Brain microvascular endothelial cell (primary cell): ENCODE data around the gene ITGA8.

ENCODE experiments used
- DNase-seq: peaks from one replicate; pipeline ENCODE4 v3.0.0-alpha.2; 2020
- H3K27ac ChIP-seq: fragments of 250-450 bp; sonication (Bioruptor Pico); 2 replicates; pipeline ENCODE4 v1.5.1; 2020; ENCODE audit warnings: mild to moderate bottlenecking, moderate library complexity
- H3K27me3 ChIP-seq: fragments of 250-450 bp; sonication (Bioruptor Pico); replicated peaks from 2 replicates; pipeline ENCODE4 v1.5.1; 2020; ENCODE audit warnings: mild to moderate bottlenecking
- H3K36me3 ChIP-seq: fragments of 250-450 bp; sonication (Bioruptor Pico); replicated peaks from 2 replicates; pipeline ENCODE4 v1.5.1; 2020; ENCODE audit warnings: mild to moderate bottlenecking
- H3K4me3 ChIP-seq: 2 replicates; pipeline ENCODE4 v1.5.1; 2011; ENCODE audit warnings: low read depth, mild to moderate bottlenecking, control low read depth, low read length, moderate library complexity
- in situ Hi-C: cut with HindIII; loops from 2 replicates; pipeline ENCODE4 v1.10.0; 2017; ENCODE audit warnings: low sequenced_read_pairs, low pct_ligation_motif_present
- TF ChIP-seq, protein P1 (sequence below): IDR thresholded peaks from 2 replicates; pipeline ENCODE4 v1.5.1; 2011; ENCODE audit warnings: low read depth, mild to moderate bottlenecking, moderate library complexity, low read length, control low read depth, inconsistent platforms; ENCODE audit errors: missing control alignments

Gene ITGA8

DNA sequence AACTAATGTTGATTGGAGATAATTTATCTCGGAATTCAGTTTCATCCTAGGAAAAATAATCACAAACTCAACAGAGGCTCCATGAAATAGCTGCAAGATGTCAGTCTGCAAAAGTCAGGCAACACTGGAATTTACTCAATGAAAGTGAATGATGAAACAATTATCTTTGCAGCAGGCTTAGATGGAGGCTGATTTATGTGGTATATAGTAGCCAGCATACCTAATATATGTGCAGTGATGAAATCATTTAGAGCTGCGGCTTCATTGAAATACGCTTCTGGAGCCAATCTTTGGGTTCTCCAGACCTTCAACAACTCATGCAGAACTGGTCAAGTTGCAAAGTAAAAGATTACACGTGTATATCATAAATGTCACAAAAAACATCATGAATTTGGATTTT lies 113.3 kb downstream of the ITGA8 start:
- TF ChIP-seq, protein P1, sequence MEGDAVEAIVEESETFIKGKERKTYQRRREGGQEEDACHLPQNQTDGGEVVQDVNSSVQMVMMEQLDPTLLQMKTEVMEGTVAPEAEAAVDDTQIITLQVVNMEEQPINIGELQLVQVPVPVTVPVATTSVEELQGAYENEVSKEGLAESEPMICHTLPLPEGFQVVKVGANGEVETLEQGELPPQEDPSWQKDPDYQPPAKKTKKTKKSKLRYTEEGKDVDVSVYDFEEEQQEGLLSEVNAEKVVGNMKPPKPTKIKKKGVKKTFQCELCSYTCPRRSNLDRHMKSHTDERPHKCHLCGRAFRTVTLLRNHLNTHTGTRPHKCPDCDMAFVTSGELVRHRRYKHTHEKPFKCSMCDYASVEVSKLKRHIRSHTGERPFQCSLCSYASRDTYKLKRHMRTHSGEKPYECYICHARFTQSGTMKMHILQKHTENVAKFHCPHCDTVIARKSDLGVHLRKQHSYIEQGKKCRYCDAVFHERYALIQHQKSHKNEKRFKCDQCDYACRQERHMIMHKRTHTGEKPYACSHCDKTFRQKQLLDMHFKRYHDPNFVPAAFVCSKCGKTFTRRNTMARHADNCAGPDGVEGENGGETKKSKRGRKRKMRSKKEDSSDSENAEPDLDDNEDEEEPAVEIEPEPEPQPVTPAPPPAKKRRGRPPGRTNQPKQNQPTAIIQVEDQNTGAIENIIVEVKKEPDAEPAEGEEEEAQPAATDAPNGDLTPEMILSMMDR, result no peak
- H3K27me3 ChIP-seq, result no peaks in the 10 kb centered on the region
- no peak for DNase-seq
- H3K36me3 ChIP-seq, result no peaks in the 10 kb centered on the region
- in situ Hi-C loops, result no loop called here
- no peak overlapping the region for H3K4me3 ChIP-seq
- no peak overlapping the region for H3K27ac ChIP-seq

DNA sequence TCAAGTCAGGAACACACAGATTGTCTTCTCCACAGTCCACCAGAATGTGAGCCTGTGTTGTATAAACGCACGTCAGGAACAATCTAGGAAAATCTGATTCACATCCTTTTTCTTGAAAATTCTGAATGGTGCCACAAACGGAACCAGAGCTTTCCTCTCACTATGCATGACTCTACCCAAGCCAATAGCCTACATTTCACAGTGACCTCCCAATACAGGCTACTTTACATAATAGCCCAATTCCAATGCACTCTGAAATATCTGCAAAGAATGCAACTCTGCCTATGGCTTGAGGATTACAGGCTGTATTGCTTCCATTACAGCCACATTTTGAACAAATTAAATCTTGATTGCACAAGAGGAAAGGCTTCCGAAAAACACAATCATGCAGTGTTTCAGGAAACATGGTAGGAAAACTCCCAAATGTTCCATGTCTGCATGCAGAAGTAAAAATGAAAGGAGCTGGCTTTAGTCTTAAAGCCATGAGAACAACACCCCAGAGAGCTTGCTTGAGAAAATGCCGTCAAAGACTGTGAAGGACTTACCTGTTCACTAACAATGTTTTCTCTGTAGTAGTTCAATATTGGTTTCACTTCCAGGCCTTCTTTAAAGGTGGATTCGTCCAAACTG lies 113.9 kb downstream of the ITGA8 start:
- TF ChIP-seq, protein P1, result no peak
- Histone ChIP-seq H3K27me3 (no peaks in the 10 kb centered on the region), H3K36me3 (no peaks in the 10 kb centered on the region), H3K4me3 (no peak overlapping the region), H3K27ac (no peak overlapping the region)
- in situ Hi-C loops, result no loop called here
- no peak for DNase-seq

DNA sequence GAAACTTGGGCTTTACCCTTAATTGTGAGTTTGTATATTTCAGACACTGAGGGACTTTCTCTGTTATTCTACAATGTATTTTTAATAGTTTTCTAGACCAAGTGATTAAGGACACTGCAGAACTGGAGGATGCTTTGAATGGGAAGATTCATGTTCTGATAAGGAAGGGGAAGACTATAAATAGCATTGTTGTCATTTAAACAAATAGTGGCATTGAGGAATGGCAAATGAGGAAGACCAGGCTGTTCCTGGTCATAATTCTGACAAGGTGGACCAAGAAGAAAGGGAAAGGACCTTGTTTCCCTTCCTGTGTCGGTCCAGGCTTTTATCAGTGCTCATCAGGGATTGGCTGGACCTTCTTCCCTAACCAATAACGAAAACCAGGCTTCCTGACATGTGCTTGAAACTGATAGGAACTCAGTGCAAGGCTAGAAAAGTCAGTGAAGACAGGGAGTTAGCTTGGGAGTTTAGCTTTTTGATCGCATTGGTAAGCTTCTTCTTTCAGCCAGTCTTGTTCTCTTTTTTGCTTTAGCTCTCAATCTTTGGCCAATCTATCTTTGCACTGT lies 116.2 kb downstream of the ITGA8 start:
- no peak for DNase-seq
- TF ChIP-seq, protein P1, result no peak

DNA sequence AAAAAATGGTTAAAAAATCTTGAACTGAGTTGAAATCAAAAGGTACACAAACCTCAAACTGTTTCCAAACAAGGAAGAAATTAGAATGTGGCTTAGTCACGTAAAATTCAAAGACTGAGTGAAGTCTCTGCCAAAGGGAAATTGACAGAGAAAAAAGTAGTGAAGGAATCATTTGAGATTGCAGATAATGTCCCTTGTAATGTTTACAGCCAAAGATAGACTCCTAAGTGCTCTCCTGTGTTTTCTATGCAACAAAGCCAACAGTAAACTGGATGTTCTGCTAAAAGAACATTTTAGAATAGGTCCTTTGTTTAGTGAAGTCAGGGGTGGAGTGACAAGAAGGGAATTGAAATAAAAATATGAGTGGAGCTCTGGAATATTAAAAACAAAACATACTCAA lies 117.9 kb downstream of the ITGA8 start:
- TF ChIP-seq, protein P1, result no peak
- no peak for DNase-seq
- Histone ChIP-seq H3K36me3 (no peaks in the 10 kb centered on the region), H3K4me3 (no peak overlapping the region), H3K27ac (no peak overlapping the region), H3K27me3 (no peaks in the 10 kb centered on the region)
- in situ Hi-C loops, result no loop called here

More for the DNA sequence above, 116.2 kb downstream of the ITGA8 start:
- in situ Hi-C loops, result no loop called here
- Histone ChIP-seq H3K27me3 (no peaks in the 10 kb centered on the region), H3K27ac (no peak overlapping the region), H3K36me3 (no peaks in the 10 kb centered on the region), H3K4me3 (no peak overlapping the region)

DNA sequence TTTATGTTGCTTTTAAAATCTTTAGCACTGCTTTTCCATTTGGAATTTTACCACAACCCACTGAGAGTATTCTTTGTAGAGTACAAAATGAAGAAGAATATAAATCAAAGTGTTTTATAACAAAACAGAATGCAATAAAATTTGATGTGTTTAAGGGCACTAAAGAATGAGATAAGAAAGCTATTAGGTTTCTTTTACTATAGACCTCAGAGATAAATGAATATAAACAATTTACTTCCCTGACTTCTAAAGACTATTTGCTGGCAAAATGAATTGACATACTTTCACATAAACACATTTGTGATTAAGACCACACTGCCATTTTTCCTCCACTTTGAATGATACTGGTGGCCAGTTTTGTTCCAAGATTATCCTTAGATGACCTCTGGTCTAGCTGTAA lies 124.5 kb downstream of the ITGA8 start:
- DNase-seq, result no peak
- TF ChIP-seq, protein P1, result no peak
- H3K36me3 ChIP-seq, result no peaks in the 10 kb centered on the region
- no peak overlapping the region for H3K4me3 ChIP-seq
- no peaks in the 10 kb centered on the region for H3K27me3 ChIP-seq
- H3K27ac ChIP-seq, result no peak overlapping the region
- in situ Hi-C loops, result no loop called here

DNA sequence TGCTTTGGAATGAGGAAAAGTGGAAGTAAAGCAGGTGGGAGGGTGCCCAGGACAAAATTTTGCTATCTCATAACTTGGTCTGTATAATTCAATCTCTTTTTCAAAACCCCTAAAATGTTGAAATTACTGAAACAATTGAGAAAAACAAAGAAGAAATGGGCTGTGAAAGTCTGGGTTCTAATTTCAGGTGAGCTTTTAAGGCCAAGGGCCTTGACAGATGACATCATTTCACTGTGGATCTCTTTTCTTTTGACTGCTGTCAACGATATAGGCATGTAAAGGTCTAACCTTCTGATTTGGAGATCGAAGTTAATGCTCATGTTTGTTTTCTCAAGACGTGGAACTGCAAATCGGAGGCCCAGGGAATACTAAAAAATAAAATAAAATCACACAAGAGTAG lies 127.8 kb downstream of the ITGA8 start:
- in situ Hi-C loops, result no loop called here
- DNase-seq, result no peak
- Histone ChIP-seq H3K27ac (no peak overlapping the region), H3K27me3 (no peaks in the 10 kb centered on the region), H3K36me3 (no peaks in the 10 kb centered on the region), H3K4me3 (no peak overlapping the region)
- TF ChIP-seq, protein P1, result no peak
